SH-SY5Y (cell line): ENCODE results near the gene PRSS23.

Source experiments
- GATA2 ChIP-seq: IDR thresholded peaks from 2 replicates; pipeline ENCODE4 v1.6.1; 2011; ENCODE audit warnings: mild to moderate bottlenecking, low read depth, low read length
- GATA3 ChIP-seq: IDR thresholded peaks from 2 replicates; pipeline ENCODE4 v1.6.1; 2011; ENCODE audit warnings: low read depth, mild to moderate bottlenecking, low read length, moderate library complexity

DNA sequence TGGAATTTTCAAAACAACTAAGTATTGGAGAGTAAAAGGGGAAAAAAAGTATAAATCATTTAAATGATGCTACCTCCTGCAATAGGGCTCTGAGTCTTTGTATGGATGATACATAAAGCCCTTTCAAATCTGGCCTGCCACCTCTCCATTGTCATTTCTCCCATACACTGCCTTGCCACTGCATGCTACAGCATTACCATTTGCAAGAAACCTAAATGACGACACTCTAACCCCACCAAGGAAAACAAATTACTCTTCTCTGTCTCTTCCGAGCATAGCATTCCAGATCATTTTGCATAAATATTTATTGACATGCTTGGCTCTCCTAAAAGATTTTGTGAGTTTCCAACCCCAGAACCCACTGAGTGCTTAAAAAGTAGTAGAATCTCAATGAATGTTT, 34.5 kb upstream of the PRSS23 start:
- TF ChIP-seq GATA3 (no peak), GATA2 (no peak)
